A549 (cell line): ENCODE results near the gene PDE4D. TPM values are rescaled to one million over a fixed set of nuclear protein-coding genes. Genes with fewer than 3 reads are reported as not detected.
"Not testable (repeated sequence)": the region's sequence is repeated elsewhere in the genome, so short reads cannot be mapped to it uniquely, and the experiment has no call there.

ENCODE experiments used
- ATAC-seq, 2 experiments: fragments of 200-7000 bp in 1 of 2; fragments of >200 bp in 1 of 2; cut with Nextera tagmentation in 1 of 2; cut with Tn5 transposase in 1 of 2; 3 replicates each; pipeline versions ENCODE4 v1.8.0 to v1.9.1; 2018 to 2020; ENCODE audit warnings: mild to moderate bottlenecking in 1 of 2, moderate library complexity in 1 of 2
- CTCF ChIA-PET: fragments of 300-600 bp; sonication (Branson Sonifier 250); formaldehyde crosslinking; extraction: SDS; loops from one replicate; lab custom pipeline; 2021; ENCODE audit warnings: antibody characterized with exemption, inconsistent platforms; lab: Yijun Ruan, JAX
- POLR2A ChIA-PET: fragments of 350-600 bp; formaldehyde crosslinking; extraction: SDS; loops from one replicate; lab custom pipeline; 2021; ENCODE audit warnings: antibody characterized with exemption, inconsistent platforms; lab: Yijun Ruan, JAX
- DNase-seq, 2 experiments: peaks; one replicate each; pipeline versions ENCODE4 v3.0.0 to v3.0.0-alpha.2; 2011 to 2016; ENCODE audit warnings: low read depth in 1 of 2, low spot score in 1 of 2
- FAIRE-seq: peaks from 2 replicates; lab custom pipeline; 2011; peaks lifted over from hg19 to GRCh38; lab: Jason Lieb, UNC
- H3K27ac ChIP-seq, 2 experiments: fragments of >200 bp; sonication (Bioruptor Twin); formaldehyde crosslinking; 3 replicates each; pipeline ENCODE4 v1.5.1; 2016 to 2017
- H3K4me1 ChIP-seq: fragments of >200 bp; sonication (Bioruptor Twin); formaldehyde crosslinking; 3 replicates; pipeline ENCODE4 v1.6.1; 2016
- H3K4me2 ChIP-seq: fragments of >200 bp; sonication (Bioruptor Twin); formaldehyde crosslinking; 3 replicates; pipeline ENCODE4 v1.6.1; 2016
- H3K4me3 ChIP-seq: fragments of >200 bp; sonication (Bioruptor Twin); formaldehyde crosslinking; 3 replicates; pipeline ENCODE4 v1.5.1; 2016
- H3K9me3 ChIP-seq: fragments of >200 bp; sonication (Bioruptor Twin); formaldehyde crosslinking; 3 replicates; pipeline ENCODE4 v1.6.1; 2016
- CHD4 ChIP-seq: fragments of 200-600 bp; sonication (generic); IDR thresholded peaks from 2 replicates; pipeline ENCODE4 v1.6.1; 2016; ENCODE audit warnings: antibody characterized with exemption, mild to moderate bottlenecking, borderline replicate concordance
- FOSL2 ChIP-seq, 2 experiments: fragments of 450-650 bp in 1 of 2; fragments of >200 bp in 1 of 2; sonication (Bioruptor Twin) in 1 of 2; formaldehyde crosslinking; IDR thresholded peaks; 2 replicates each; pipeline versions ENCODE4 v1.5.0 to v1.6.1; 2016 to 2020; ENCODE audit warnings: mild to moderate bottlenecking in 1 of 2, moderate library complexity in 1 of 2
- GATA3 ChIP-seq: IDR thresholded peaks from 2 replicates; pipeline ENCODE4 v1.6.1; 2012; ENCODE audit warnings: borderline replicate concordance
- HOXA7 ChIP-seq: fragments of 250-450 bp; sonication (Bioruptor Pico); IDR thresholded peaks from 2 replicates; pipeline ENCODE4 v1.5.0; 2020; ENCODE audit warnings: mild to moderate bottlenecking, moderate library complexity
- HOXB5 ChIP-seq: fragments of 250-450 bp; sonication (Bioruptor Pico); IDR thresholded peaks from 2 replicates; pipeline ENCODE4 v1.5.0; 2020; ENCODE audit warnings: mild to moderate bottlenecking, moderate library complexity
- MAFK ChIP-seq: fragments of 450-650 bp; IDR thresholded peaks from 2 replicates; pipeline ENCODE4 v1.6.1; 2014; ENCODE audit not compliant: partially characterized antibody
- MYC ChIP-seq: IDR thresholded peaks from 2 replicates; pipeline ENCODE4 v1.6.1; 2012; ENCODE audit warnings: mild to moderate bottlenecking, inconsistent platforms, low read length, improper control_type of control experiment, borderline replicate concordance
- PBX3 ChIP-seq: IDR thresholded peaks from 2 replicates; pipeline ENCODE4 v1.6.1; 2012
- POLR2A ChIP-seq: IDR thresholded peaks from 2 replicates; pipeline ENCODE4 v1.6.1; 2012; ENCODE audit warnings: mild to moderate bottlenecking, low read length
- RAD21 ChIP-seq, 2 experiments: fragments of >200 bp in 1 of 2; sonication (Bioruptor Twin) in 1 of 2; formaldehyde crosslinking in 1 of 2; IDR thresholded peaks in 1 of 2; conservative IDR thresholded peaks in 1 of 2; 2 replicates in 1 of 2; 3 replicates in 1 of 2; pipeline ENCODE4 v1.6.1; 2012 to 2018; ENCODE audit warnings: inconsistent platforms in 1 of 2
- RNF2 ChIP-seq: fragments of 200-600 bp; sonication (generic); IDR thresholded peaks from 2 replicates; pipeline ENCODE4 v1.6.1; 2016; ENCODE audit warnings: low read depth, mild to moderate bottlenecking, antibody characterized with exemption, moderate library complexity, borderline replicate concordance
- SMC3 ChIP-seq: fragments of >200 bp; sonication (Bioruptor Twin); formaldehyde crosslinking; IDR thresholded peaks from 3 replicates; pipeline ENCODE4 v1.6.1; 2018; ENCODE audit warnings: inconsistent platforms
- TP53 ChIP-seq: fragments of 250-450 bp; sonication (Bioruptor Pico); IDR thresholded peaks from 2 replicates; pipeline ENCODE4 v1.5.0; 2021; ENCODE audit warnings: mild to moderate bottlenecking, moderate library complexity
- ZSCAN20 ChIP-seq: fragments of 250-450 bp; sonication (Bioruptor Pico); IDR thresholded peaks from 2 replicates; pipeline ENCODE4 v1.8.0; 2022; ENCODE audit warnings: mild to moderate bottlenecking, moderate library complexity
- WGBS: methylation state at CpG from one replicate; pipeline ENCODE4 v1.1.6; 2017; ENCODE audit errors: missing lambda C conversion rate; 5-methylcytosine and 5-hydroxymethylcytosine counted together
- polyA plus RNA-seq, 4 experiments: library from polyadenylated mRNA; depleted of rRNA in 3 of 4; stranded (reverse); fragments of >200 nt; fragmentation: RNase III in 1 of 4; extraction: RNeasy Plus Mini Kit Qiagen cat#74134 plus additional on column Dnase treatment in 1 of 4; gene quantifications; 2 replicates in 3 of 4; 3 replicates in 1 of 4; pipeline ENCODE4 v1.2.3, GENCODE V29; 2011 to 2017
- TF ChIP-seq, protein P1 (sequence below): fragments of >200 bp; sonication (Bioruptor Twin); formaldehyde crosslinking; IDR thresholded peaks from 3 replicates; pipeline ENCODE4 v1.5.1; 2016

PDE4D gene
- polyA plus RNA-seq, 2 of the 4 experiments (the other 2 are of a cell fraction): 74.0 to 213 TPM

GRCh38 chr5:59666440-59667068, 227.0 kb downstream of the PDE4D start:
- H3K27ac ChIP-seq: peak overlapping the region in 1 of 2 experiments; percentile 11; a peak in 2 of 6 replicates
- H3K4me1 ChIP-seq: peaks cover 62% of the 10 kb centered on the region
- ChIA-PET POLR2A (no interaction called here), CTCF (interaction anchor here (0.5 to 3.2 kb wide), 8 partner anchors 73 to 504 kb away, joined by 3 to 17 read pairs (median 4); no protein-coding TSS in a partner anchor)
- no peak for FAIRE-seq
- WGBS: 83% methylated on average over 4 of the region's 4 CpGs
- ATAC-seq: peak in 1 of 2 experiments; percentile 61; a peak in 3 of 6 replicates
- H3K4me2 ChIP-seq: no peak overlapping the region
- DNase-seq: no peak
- no peaks in the 10 kb centered on the region for H3K9me3 ChIP-seq
- TF ChIP-seq HOXA7 (CRISPR knock-in tag) (no peak), GATA3 (no peak), RAD21 (conservative IDR thresholded peaks at IDR 0.05 in 1 of 2, IDR thresholded peaks at IDR 0.05 in 1 of 2) (0 out of 5 replicates have a peak, but pooled peaks have one; percentile 7 to 12), MAFK (peak; percentile 34), HOXB5 (no peak)
- TF ChIP-seq, all 56 proteins: peak for 2
- no peak overlapping the region for H3K4me3 ChIP-seq

GRCh38 chr5:59665832-59666203, 227.7 kb downstream of the PDE4D start:
- 85% methylated on average over 7 of the region's 7 CpGs for WGBS
- CTCF ChIA-PET: interaction anchor here (0.7 to 3.2 kb wide), 6 partner anchors 72 to 278 kb away, joined by 3 to 17 read pairs (median 4); no protein-coding TSS in a partner anchor
- POLR2A ChIA-PET, FAIRE-seq, H3K4me3 ChIP-seq, DNase-seq, H3K9me3 ChIP-seq, H3K4me2 ChIP-seq: not testable (repeated sequence)
- peak; percentile 32 to 39; a peak in 2 of 5 replicates for TF ChIP-seq RAD21 (conservative IDR thresholded peaks at IDR 0.05 in 1 of 2, IDR thresholded peaks at IDR 0.05 in 1 of 2)
- TF ChIP-seq, protein P1, sequence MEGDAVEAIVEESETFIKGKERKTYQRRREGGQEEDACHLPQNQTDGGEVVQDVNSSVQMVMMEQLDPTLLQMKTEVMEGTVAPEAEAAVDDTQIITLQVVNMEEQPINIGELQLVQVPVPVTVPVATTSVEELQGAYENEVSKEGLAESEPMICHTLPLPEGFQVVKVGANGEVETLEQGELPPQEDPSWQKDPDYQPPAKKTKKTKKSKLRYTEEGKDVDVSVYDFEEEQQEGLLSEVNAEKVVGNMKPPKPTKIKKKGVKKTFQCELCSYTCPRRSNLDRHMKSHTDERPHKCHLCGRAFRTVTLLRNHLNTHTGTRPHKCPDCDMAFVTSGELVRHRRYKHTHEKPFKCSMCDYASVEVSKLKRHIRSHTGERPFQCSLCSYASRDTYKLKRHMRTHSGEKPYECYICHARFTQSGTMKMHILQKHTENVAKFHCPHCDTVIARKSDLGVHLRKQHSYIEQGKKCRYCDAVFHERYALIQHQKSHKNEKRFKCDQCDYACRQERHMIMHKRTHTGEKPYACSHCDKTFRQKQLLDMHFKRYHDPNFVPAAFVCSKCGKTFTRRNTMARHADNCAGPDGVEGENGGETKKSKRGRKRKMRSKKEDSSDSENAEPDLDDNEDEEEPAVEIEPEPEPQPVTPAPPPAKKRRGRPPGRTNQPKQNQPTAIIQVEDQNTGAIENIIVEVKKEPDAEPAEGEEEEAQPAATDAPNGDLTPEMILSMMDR: peak; percentile 11; the same call in 1 of the 3 replicates
- H3K27ac ChIP-seq: peak overlapping the region; percentile 50 to 73; a peak in 5 of 6 replicates
- H3K4me1 ChIP-seq: peaks cover 69% of the 10 kb centered on the region
- peak in 1 of 2 experiments; percentile 11; a peak in 1 of 6 replicates for ATAC-seq

DNA sequence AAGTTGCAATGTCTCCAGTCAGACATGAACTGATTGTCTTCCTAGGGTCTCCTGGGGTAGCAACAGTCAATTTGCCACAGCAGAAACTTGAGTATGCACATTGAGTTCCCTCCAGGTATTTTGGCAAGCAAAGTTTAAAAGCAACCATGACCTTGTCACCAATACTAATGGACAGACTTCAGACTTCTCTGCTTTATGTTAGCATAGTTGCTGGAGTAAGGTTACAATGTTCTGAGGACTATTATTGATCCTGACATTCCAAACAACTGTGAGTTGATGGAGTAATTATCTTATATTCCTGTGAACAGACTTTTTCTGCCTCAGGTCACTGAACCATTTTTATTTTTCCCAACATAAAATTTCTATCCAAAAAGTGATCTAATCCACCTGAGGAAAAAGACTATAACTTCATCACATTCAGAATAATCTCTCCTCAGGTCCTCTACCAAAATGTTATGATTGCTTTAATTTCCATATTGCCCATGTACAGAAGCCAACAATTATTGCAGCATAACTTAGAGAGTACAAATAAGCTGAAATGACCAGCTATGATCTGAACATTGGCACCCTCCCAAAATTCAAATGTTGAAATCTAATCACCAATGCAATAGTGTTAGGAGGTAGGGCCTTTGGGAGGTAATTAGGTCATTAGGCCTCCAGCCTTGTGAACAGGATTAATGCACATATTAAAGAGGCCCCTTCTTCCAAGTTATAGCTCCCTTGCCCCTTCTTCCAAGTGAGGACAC, 228.3 kb downstream of the PDE4D start:
- H3K27ac ChIP-seq: peak overlapping the region; percentile 50 to 73; a peak in 5 of 6 replicates
- H3K4me3 ChIP-seq: no peak overlapping the region
- CTCF ChIA-PET: interaction anchor here (0.7 to 1.5 kb wide), 6 partner anchors 33 to 278 kb away, joined by 3 to 7 read pairs (median 4); no protein-coding TSS in a partner anchor
- peaks cover 74% of the 10 kb centered on the region for H3K4me1 ChIP-seq
- DNase-seq: no peak
- POLR2A ChIA-PET: no interaction called here
- no peaks in the 10 kb centered on the region for H3K9me3 ChIP-seq
- peak; percentile 51 for FAIRE-seq
- ATAC-seq: no peak
- TF ChIP-seq RNF2 (no peak), CHD4 (no peak), POLR2A (no peak), ZSCAN20 (CRISPR knock-in tag) (no peak), SMC3 (no peak), HOXA7 (CRISPR knock-in tag) (no peak), PBX3 (no peak), TP53 (CRISPR knock-in tag) (no peak), FOSL2 (IDR thresholded peaks at IDR 0.05) (no peak), FOSL2 (CRISPR knock-in tag; IDR thresholded peaks at IDR 0.05) (no peak), MYC (no peak)
- TF ChIP-seq, all 56 proteins: peak for 0
- H3K4me2 ChIP-seq: peak overlapping the region; percentile 5; the same call in 2 of the 3 replicates
